Neuron (in vitro differentiated cells): Measurements from ENCODE around the gene TMEM220.
"Not testable (repeated sequence)": the region's sequence is repeated elsewhere in the genome, so short reads cannot be mapped to it uniquely, and the experiment has no call there.

ENCODE experiments used
- H2AFZ ChIP-seq: one replicate; pipeline ENCODE4 v1.6.1; 2013; ENCODE audit warnings: low read depth, mild to moderate bottlenecking, inconsistent platforms, low read length, moderate library complexity
- H3K27me3 ChIP-seq: one replicate; pipeline ENCODE4 v1.6.1; 2013; ENCODE audit warnings: low read length; ENCODE audit not compliant: insufficient read depth
- H3K36me3 ChIP-seq: one replicate; pipeline ENCODE4 v1.6.1; 2013; ENCODE audit warnings: low read length; ENCODE audit not compliant: insufficient read depth
- H3K4me1 ChIP-seq: one replicate; pipeline ENCODE4 v1.6.1; 2013; ENCODE audit warnings: low read length; ENCODE audit not compliant: insufficient read depth
- H3K4me3 ChIP-seq: 2 replicates; pipeline ENCODE4 v1.5.1; 2013; ENCODE audit warnings: mild to moderate bottlenecking, low read length, moderate library complexity
- H3K9me3 ChIP-seq: one replicate; pipeline ENCODE4 v1.6.1; 2013; ENCODE audit warnings: low read length

The TMEM220 gene

DNA sequence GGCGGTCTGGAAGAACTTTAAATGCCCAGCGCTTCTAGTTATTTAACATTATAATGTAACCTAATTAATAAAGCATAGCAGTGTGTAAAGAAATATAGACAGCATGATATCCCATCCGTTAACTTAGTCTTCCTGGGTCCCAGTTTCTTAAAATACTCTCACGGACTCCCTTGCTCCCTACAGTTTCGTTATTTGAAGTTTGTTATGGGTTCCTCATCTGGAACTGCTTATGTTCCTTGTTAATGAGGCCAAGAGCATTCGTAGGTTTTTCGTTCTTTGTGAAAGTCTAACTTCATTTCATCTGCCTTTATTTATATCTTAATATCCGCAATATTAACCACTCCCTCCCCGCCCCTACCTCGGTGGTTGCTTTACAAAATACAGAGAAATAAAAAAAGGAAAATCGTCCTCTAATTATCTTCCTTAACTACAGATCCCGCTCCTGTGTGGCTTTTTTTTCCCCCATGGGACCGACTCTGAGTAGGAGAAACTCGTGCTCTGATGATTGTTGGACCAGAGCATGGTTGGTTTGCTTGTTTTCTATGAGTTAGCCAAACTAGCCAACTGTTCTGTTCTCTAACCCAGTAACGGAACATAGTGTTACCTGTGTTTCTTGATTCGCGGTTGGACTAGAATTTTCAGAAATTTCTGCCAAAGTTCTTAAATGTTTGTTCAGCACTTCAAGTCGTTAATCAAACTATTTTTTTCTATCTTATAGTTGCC lies 31.6 kb downstream of the TMEM220 start:
- Histone ChIP-seq H3K4me3 (peak overlapping the region; percentile 65), H3K9me3 (no peaks in the 10 kb centered on the region), H2AFZ (peak overlapping the region; percentile 81), H3K4me1 (peaks cover 11% of the 10 kb centered on the region), H3K27me3 (no peaks in the 10 kb centered on the region), H3K36me3 (peaks cover 20% of the 10 kb centered on the region)

DNA sequence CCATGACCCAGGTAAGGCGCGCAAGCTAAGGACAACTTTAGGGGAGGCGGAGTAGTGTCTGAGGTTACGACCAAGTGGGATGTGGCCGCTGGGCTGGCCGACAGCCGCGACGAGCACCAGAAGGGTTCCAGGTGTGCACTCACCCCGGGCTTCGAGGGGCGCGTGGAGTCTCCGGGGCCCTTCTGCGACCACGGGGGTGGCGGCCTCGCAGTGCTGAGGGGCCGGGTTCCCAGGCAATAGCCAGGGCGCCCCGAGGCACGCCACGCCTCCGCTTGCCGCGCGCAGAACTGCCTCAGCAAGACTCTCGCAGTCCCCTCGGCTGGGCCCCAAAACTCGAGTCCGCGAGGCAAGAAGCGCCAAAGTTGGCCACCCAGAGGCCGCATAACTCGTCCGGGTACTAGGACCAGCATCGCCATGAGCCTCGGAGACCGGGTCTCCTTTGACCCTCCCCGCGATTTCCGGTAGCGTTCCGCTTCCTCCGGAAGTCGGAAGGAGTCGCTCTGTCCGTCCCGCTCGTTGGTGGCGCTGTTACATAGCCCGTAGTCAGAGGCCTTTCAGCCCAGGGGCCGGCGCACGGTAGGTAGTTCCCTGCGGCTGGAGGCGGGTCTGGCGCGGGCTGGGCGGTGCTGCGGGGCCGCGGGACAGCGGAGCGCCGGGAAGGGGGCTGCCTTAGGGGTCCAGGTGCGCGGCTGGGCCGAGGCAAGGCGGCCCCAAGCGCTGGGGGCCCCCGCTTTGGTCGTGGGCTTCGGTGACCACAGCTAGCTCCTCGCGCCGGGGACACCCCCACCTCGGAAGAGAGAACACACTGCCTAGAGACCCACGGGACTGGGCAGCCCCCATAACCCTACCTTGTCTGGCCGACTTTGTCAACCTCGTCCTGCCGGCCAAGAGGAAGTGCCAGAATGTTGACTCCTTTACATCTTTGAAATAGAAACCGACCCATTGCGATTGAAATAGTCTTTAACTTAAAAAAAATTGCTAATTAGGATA lies 32.4 kb downstream of the TMEM220 start, which contains the start of the genes ADPRM and SCO1:
ADPRM (plus strand) TSS at position 503 of the 990 bp plus-strand sequence. CDS start 7,333 bp downstream, outside the sequence.
SCO1 (minus strand) TSS at position 442 of the 990 bp plus-strand sequence; CDS start at position 416, 26 bp downstream.
- peak within 1 kb of the TSS; percentile 65 for H3K4me3 ChIP-seq
- peak within 1 kb of the TSS; percentile 81 for H2AFZ ChIP-seq
- no peaks in the 10 kb centered on the region for H3K27me3 ChIP-seq
- peaks cover 28% of the 10 kb centered on the region for H3K36me3 ChIP-seq
- no peaks in the 10 kb centered on the region for H3K9me3 ChIP-seq
- H3K4me1 ChIP-seq = peaks cover 11% of the 10 kb centered on the region

DNA sequence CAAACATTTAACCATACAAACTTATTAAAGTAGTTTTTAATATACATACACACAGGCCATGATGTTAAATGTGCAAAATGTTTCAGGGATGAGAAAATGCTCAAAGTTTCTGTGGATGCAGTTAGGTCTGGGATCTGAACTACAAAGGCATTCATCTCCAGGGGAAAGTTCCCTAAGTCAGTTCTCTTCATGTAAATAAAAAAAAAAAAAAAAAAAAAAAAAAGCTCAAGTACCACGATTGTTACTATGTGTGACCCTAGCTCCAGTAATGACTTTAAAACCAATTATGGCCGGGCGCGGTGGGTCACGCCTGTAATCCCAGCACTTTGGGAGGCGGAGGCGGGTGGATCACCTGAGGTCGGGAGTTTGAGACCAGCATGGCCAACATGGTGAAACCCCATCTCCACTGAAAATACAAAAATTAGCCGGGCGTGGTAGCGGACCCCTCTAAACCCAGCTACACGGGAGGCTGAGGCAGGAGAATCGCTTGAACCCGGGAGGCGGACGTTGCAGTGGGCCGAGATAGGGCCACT lies 33.9 kb downstream of the TMEM220 start:
- H3K9me3 ChIP-seq, H3K27me3 ChIP-seq, H2AFZ ChIP-seq: not testable (repeated sequence)
- H3K36me3 ChIP-seq = peaks cover 41% of the 10 kb centered on the region
- H3K4me1 ChIP-seq = peaks cover 11% of the 10 kb centered on the region
- peak overlapping the region; percentile 65 for H3K4me3 ChIP-seq

DNA sequence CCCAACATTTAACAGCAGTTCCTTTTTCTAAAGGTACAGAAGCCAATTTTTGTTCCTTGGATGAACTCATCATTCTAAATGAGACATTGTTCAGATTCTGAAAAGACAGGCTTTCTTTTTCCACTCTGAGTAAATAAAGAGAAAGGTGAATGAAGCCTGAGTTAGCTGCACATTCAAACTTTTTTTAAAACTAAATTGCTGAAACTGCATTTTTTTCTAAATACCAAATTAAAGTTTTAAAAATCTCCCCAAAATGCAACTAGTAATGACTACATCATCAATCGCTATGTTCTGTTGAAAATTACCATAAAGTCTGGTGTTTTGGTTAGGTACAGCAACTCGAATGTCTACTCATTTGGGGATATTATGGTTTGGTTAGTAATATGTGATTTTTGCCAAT lies 42.3 kb downstream of the TMEM220 start:
- H3K9me3 ChIP-seq = no peaks in the 10 kb centered on the region
- no peak overlapping the region for H2AFZ ChIP-seq
- peaks cover 74% of the 10 kb centered on the region for H3K36me3 ChIP-seq
- H3K27me3 ChIP-seq = no peaks in the 10 kb centered on the region
- H3K4me3 ChIP-seq = no peak overlapping the region
- no peaks in the 10 kb centered on the region for H3K4me1 ChIP-seq

DNA sequence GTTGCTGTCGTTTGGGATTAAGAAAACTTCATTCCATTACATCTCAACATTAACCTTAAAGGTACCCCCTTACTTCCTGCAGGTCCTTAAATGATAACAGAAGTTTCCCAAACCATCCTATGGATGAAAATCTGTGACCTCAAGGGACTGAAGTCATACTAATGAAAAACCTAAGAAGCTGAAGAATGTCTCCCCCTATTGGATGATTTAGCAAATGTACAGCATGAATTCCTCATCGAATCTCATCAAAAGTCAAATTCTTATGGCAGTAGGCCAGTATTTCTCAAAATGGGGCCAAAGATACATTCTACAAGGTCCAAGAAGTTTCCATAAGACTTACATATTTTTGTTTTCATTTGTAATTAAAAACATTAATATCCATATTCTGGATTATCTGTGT lies 46.0 kb downstream of the TMEM220 start:
- no peaks in the 10 kb centered on the region for H3K4me1 ChIP-seq
- no peaks in the 10 kb centered on the region for H3K9me3 ChIP-seq
- no peak overlapping the region for H3K4me3 ChIP-seq
- H2AFZ ChIP-seq = no peak overlapping the region
- no peaks in the 10 kb centered on the region for H3K27me3 ChIP-seq
- peaks cover 69% of the 10 kb centered on the region for H3K36me3 ChIP-seq

DNA sequence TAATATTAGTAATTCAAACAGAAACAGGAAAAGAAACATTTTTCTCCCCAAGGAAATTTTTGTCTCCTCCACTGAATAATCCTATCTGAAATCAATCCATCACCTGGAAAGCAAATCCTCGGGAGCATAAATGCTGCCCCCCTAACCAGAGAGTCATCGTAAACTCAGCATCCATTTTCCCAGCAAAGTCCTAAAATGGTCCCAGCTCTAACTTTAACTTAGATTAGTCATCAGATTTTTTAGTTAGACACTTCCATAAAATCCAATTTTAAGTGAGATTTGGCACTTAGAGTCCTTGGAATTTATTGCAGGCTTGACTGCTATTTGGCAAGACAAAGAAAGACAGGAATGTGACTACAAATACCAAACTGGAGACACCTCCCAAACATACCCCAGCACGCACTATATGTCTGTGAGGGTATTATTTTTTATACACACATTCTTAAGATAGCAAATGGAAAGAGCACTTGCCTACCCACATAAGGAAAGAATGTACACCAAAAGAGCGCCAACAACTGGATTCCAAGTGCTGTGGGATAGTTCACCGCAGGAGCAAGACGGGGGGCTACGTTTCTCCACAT lies 47.9 kb downstream of the TMEM220 start:
- no peaks in the 10 kb centered on the region for H3K27me3 ChIP-seq
- no peak overlapping the region for H3K4me3 ChIP-seq
- H2AFZ ChIP-seq = no peak overlapping the region
- peaks cover 68% of the 10 kb centered on the region for H3K36me3 ChIP-seq
- H3K9me3 ChIP-seq = no peaks in the 10 kb centered on the region
- H3K4me1 ChIP-seq = no peaks in the 10 kb centered on the region

DNA sequence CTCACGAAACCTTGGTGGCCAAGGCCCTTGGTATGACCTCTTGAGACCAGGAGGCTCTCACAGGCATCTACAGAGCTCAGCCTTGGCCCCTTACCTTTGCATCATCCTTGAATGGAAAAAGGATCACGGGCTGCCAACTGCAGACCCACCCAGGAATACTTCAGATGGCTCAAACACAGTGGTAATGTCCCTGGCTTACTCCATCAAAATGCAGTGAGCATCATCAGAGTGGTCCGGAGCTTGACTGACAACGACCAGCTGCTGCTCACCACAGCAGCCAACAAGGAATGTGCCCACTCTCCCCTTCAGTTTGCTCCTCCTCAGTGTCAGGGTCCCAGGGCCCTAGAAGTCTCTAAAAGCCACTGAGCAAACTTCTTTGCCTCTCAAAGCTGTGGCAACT lies 55.1 kb downstream of the TMEM220 start:
- Histone ChIP-seq H3K36me3 (peaks cover 23% of the 10 kb centered on the region), H2AFZ (no peak overlapping the region), H3K27me3 (no peaks in the 10 kb centered on the region), H3K4me1 (no peaks in the 10 kb centered on the region), H3K9me3 (no peaks in the 10 kb centered on the region), H3K4me3 (no peak overlapping the region)

DNA sequence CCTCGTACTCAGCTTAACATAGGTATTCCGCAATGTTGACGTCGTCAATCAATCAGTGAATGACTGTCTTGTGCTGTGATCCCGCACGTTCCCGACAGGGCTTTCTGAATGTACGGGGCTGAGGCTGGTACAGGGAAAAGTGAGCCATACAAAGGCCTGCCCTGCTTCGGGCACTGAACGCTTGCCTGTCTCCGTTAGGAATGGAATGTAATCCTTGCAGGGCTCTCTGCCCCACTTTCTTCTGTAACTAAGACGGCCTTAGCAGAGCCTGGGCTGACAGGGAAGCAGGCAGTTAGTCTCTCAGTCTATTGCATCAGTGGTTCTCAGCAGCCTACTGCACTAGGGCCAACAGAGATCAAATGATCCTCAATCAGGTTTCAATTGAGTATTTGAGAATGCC lies 56.5 kb downstream of the TMEM220 start:
- peaks cover 20% of the 10 kb centered on the region for H3K36me3 ChIP-seq
- no peak overlapping the region for H3K4me3 ChIP-seq
- H3K27me3 ChIP-seq = no peaks in the 10 kb centered on the region
- no peak overlapping the region for H2AFZ ChIP-seq
- no peaks in the 10 kb centered on the region for H3K4me1 ChIP-seq
- no peaks in the 10 kb centered on the region for H3K9me3 ChIP-seq

DNA sequence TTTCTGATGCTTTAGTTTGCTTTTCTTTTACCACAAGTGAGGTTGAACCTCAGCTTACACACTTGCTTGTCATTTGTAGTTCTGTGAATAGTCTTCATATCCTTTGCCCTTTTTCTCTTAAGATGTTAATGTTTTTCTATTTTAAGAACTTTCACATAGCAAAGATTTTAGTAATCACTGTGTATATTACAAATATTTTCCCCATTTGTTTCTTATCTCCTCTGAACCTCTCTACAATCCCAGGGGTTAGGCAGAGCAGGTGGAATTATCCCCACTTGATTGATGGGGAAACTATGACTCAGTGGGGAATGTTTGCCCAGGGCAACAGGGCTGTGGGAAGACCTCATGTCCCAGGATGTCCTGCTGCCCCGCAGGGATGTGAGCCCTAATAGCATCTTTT lies 61.0 kb downstream of the TMEM220 start:
- Histone ChIP-seq H3K9me3 (no peaks in the 10 kb centered on the region), H3K4me3 (no peak overlapping the region), H3K4me1 (no peaks in the 10 kb centered on the region), H3K27me3 (no peaks in the 10 kb centered on the region), H2AFZ (no peak overlapping the region), H3K36me3 (no peaks in the 10 kb centered on the region)

DNA sequence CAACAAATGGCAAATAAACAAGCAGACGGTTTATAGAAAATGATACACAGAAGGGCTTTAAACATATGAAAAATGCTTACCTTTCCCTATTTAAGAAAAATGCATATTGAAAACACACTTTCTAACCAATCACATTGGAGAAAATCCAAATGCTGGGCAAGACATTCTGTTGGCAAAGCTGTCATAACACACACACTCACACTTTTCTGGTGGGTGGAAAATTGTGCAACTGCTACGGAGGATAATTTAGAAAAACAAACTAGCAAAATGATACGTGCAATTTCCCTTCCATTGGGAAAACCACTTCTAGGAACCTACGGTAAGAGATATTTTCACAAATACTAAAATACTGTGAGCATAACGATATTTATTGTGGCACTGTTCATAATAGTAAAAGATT lies 62.9 kb downstream of the TMEM220 start:
- no peaks in the 10 kb centered on the region for H3K9me3 ChIP-seq
- no peak overlapping the region for H3K4me3 ChIP-seq
- H2AFZ ChIP-seq = no peak overlapping the region
- H3K27me3 ChIP-seq = no peaks in the 10 kb centered on the region
- no peaks in the 10 kb centered on the region for H3K36me3 ChIP-seq
- H3K4me1 ChIP-seq = no peaks in the 10 kb centered on the region

DNA sequence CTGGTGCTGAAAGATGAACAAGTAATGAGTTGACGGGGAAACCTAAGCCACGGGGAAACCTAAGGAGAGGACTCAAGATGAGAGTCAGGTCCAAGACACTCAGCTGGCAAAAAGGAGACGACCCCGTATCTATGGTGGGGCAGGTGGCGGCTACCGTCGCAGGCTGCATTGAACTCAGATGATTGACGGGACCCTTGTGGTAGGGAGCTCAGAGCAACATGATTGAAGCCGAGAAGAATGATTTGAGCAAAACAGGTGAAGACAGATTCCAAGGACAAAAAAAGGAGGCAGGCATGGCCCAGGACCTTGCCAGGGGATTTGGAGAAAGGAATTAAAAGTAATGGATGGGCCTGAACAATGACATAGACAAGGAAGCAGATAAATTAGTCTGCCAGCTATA lies 65.3 kb downstream of the TMEM220 start:
- no peaks in the 10 kb centered on the region for H3K4me1 ChIP-seq
- H3K27me3 ChIP-seq = no peaks in the 10 kb centered on the region
- H3K4me3 ChIP-seq = no peak overlapping the region
- H3K9me3 ChIP-seq = no peaks in the 10 kb centered on the region
- H3K36me3 ChIP-seq = no peaks in the 10 kb centered on the region
- H2AFZ ChIP-seq = no peak overlapping the region
